ENCODE measurements around the gene LIMA1.
"Not testable (repeated sequence)": the region's sequence is repeated elsewhere in the genome, so short reads cannot be mapped to it uniquely, and the experiment has no call there.

DNA sequence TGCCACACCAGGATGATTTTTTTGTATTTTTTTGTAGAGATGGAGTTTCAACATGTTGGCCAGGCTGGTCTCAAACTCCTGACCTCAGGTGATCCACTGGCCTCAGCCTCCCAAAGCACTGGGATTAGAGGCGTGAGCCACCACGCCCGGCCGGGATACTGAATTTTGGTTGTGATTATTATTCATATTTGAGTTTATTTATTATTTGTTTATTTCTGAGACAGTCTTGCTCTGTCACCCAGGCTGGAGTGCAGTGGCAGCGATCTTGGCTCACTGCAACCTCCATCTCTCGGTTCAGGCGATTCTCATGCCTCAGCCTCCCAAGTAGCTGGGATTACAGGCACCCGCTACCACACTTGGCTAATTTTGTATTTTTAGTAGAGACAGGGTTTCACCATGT lies 30.7 kb upstream of the LIMA1 start:
- TF ChIP-seq, protein P1, sequence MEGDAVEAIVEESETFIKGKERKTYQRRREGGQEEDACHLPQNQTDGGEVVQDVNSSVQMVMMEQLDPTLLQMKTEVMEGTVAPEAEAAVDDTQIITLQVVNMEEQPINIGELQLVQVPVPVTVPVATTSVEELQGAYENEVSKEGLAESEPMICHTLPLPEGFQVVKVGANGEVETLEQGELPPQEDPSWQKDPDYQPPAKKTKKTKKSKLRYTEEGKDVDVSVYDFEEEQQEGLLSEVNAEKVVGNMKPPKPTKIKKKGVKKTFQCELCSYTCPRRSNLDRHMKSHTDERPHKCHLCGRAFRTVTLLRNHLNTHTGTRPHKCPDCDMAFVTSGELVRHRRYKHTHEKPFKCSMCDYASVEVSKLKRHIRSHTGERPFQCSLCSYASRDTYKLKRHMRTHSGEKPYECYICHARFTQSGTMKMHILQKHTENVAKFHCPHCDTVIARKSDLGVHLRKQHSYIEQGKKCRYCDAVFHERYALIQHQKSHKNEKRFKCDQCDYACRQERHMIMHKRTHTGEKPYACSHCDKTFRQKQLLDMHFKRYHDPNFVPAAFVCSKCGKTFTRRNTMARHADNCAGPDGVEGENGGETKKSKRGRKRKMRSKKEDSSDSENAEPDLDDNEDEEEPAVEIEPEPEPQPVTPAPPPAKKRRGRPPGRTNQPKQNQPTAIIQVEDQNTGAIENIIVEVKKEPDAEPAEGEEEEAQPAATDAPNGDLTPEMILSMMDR (IDR thresholded peaks at IDR 0.05): not testable (repeated sequence)
- TF ChIP-seq POLR2A, POLR2AphosphoS5 (IDR thresholded peaks at IDR 0.05): not testable (repeated sequence)
